GM18508 (cell line): ENCODE results near the gene LMO1.

ENCODE experiments used
- ATAC-seq: cut with Tn5 transposase; IDR thresholded peaks from one replicate; pipeline ENCODE4 v1.9.1; 2021; ENCODE audit warnings: moderate number of reproducible peaks; ENCODE audit not compliant: insufficient read depth, unreplicated experiment

LMO1 gene

DNA sequence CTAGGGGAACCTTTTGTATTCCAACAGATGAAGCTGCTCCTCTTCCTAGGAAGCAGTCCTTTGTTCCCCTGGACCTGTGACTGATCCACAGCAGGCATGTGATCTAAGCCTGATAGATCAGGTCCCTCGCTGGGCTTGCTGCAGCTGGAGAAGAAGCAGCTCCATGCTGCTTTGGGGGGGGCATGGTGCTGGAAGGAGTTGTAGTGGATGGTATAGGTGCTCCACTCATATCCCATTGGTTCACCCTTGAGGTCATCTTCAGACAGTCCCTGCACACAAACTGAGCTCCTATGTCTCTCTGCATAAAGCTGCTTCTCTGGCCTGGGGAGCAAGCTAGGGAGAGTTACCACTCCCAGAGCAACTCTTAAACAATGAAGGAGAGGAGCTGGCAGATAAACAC lies 85.4 kb downstream of the LMO1 start:
- no peak for ATAC-seq

DNA sequence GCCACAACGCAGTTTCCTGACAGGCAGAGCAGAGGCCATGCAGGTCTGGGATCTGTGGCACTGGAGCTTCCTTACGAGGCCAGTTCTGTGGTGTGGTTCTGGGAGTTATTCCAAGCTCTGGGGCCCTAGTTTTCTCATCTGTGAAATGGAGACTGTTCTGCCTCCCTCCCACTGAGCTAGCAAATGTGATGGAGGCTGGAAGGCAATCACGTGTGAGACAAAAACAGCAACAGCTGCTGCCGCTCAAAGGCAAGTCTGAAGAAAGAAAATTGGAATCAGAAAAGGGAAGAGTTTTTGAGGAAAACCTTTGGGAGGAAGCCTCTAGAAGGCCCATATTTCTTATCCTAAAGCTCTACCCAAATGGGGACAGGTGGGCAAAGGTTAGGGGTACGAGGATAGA lies 86.5 kb downstream of the LMO1 start:
- ATAC-seq: no peak
